ENCODE measurements around the gene AMTN.

GRCh38 chr4:70518269-70518668 is at the start of gene AMTN:
- TF ChIP-seq EZH2 (IDR thresholded peaks at IDR 0.05; ENCODE audit: borderline replicate concordance, low read length) = no peak
- TF ChIP-seq CTCF (IDR thresholded peaks at IDR 0.05; ENCODE audit: low read length) = no peak
